ENCODE results near the gene PDXK.

DNA sequence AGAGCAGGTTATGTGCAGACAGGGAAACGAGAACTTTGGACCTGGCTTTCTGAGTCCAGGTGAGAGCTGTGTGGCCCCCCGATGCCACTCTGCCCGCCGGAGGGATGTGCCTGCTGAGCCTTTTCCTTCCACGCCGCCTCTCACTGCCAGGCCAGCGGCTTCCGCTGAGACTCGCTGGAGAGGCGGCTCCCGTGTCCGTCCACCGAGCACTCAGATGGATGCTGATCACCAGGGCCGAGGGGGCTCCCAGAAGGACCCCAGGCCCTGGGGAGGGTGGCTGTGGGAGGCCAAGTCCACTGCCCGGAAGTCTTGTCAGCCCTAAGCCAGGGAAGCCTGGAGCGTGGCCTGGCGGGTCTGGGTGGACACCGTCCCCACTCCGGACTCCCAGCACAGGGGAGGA, 40.7 kb downstream of the PDXK start:
- TF ChIP-seq EZH2 (IDR thresholded peaks at IDR 0.05) (no peak), EZH2phosphoT487 (IDR thresholded peaks at IDR 0.05) (no peak)
